SK-N-SH treated with all-trans-retinoic acid at 6 μM for 48 hours (cell line): ENCODE data around the gene SMARCA2.

Experiments
- PATZ1 ChIP-seq: fragments of 250-450 bp; sonication (Bioruptor Pico); IDR thresholded peaks from 2 replicates; pipeline ENCODE4 v1.8.0; 2020; ENCODE audit warnings: mild to moderate bottlenecking, moderate library complexity, borderline replicate concordance
- PPARA ChIP-seq: fragments of 250-450 bp; sonication (Bioruptor Pico); IDR thresholded peaks from 2 replicates; pipeline ENCODE4 v1.5.0; 2020; ENCODE audit warnings: mild to moderate bottlenecking, borderline replicate concordance
- SNAI2 ChIP-seq: fragments of 250-450 bp; sonication (Bioruptor Pico); IDR thresholded peaks from 2 replicates; pipeline ENCODE4 v1.5.0; 2020; ENCODE audit warnings: mild to moderate bottlenecking, moderate library complexity
- TCF4 ChIP-seq: fragments of 250-450 bp; sonication (Bioruptor Pico); IDR thresholded peaks from 2 replicates; pipeline ENCODE4 v1.8.0; 2021; ENCODE audit warnings: mild to moderate bottlenecking, moderate library complexity, borderline replicate concordance
- TSHZ2 ChIP-seq: fragments of 250-450 bp; sonication (Bioruptor Pico); IDR thresholded peaks from 2 replicates; pipeline ENCODE4 v1.5.0; 2020; ENCODE audit warnings: mild to moderate bottlenecking, moderate library complexity
- ZNF8 ChIP-seq: fragments of 450-650 bp; formaldehyde crosslinking; IDR thresholded peaks from 2 replicates; pipeline ENCODE4 v1.5.0; 2020; ENCODE audit warnings: mild to moderate bottlenecking, moderate library complexity

GRCh38 chr9:2241836-2242741 lies 226.9 kb downstream of the SMARCA2 start:
- TF ChIP-seq ZNF8 (CRISPR knock-in tag) (no peak), SNAI2 (no peak), TSHZ2 (CRISPR knock-in tag) (peak; percentile 47; the same call in 1 of the 2 replicates), TCF4 (CRISPR knock-in tag) (no peak), PPARA (CRISPR knock-in tag) (no peak), PATZ1 (CRISPR knock-in tag) (no peak)
